Caco-2 (cell line): ENCODE data around the gene CTNND2. TPM values are rescaled to one million over a fixed set of nuclear protein-coding genes. Genes with fewer than 3 reads are reported as not detected.

Source experiments
- BruUV-seq: library from RNA; stranded (reverse); fragments of 400-500 nt; replicated peaks from 2 replicates; lab custom pipeline; 2021; lab: Mats Ljungman, UMichigan
- CTCF ChIA-PET: fragments of 300-600 bp; sonication (Branson Sonifier 250); formaldehyde crosslinking; loops from one replicate; lab custom pipeline; 2022; ENCODE audit warnings: antibody characterized with exemption; lab: Charles Lee
- POLR2A ChIA-PET: fragments of 300-600 bp; sonication (Branson Sonifier 250); formaldehyde crosslinking; loops from one replicate; lab custom pipeline; 2022; ENCODE audit warnings: antibody characterized with exemption; lab: Charles Lee
- DNase-seq, 2 experiments: peaks; one replicate each; pipeline versions ENCODE4 v3.0.0 to v3.0.0-alpha.2; 2020 to 2022
- H3K27me3 ChIP-seq: replicated peaks from 2 replicates; pipeline ENCODE4 v1.6.0; 2011; ENCODE audit warnings: low read length; ENCODE audit not compliant: control insufficient read depth, insufficient read depth
- H3K36me3 ChIP-seq: 2 replicates; pipeline ENCODE4 v1.5.1; 2011; ENCODE audit warnings: low read length; ENCODE audit not compliant: control insufficient read depth, insufficient read depth
- H3K4me1 ChIP-seq: fragments of 250-450 bp; sonication (Bioruptor Pico); 2 replicates; pipeline ENCODE4 v1.5.1; 2020; ENCODE audit warnings: mild to moderate bottlenecking
- H3K4me3 ChIP-seq: 2 replicates; pipeline ENCODE4 v1.5.1; 2011; ENCODE audit warnings: low read depth, mild to moderate bottlenecking, control low read depth, low read length
- H3K9me3 ChIP-seq: fragments of 250-450 bp; sonication (Bioruptor Pico); 2 replicates; pipeline ENCODE4 v1.5.1; 2020; ENCODE audit warnings: mild to moderate bottlenecking, moderate library complexity
- H3K27ac Mint-ChIP-seq: one replicate; pipeline ENCODE4 v1.8.0; 2022; ENCODE audit warnings: mixed read lengths; ENCODE audit not compliant: unreplicated experiment
- H3K27me3 Mint-ChIP-seq: one replicate; pipeline ENCODE4 v1.8.0; 2022; ENCODE audit warnings: mixed read lengths; ENCODE audit not compliant: insufficient read depth, unreplicated experiment
- H3K36me3 Mint-ChIP-seq: one replicate; pipeline ENCODE4 v1.8.0; 2022; ENCODE audit warnings: mild to moderate bottlenecking, mixed read lengths; ENCODE audit not compliant: insufficient read depth, unreplicated experiment
- H3K4me1 Mint-ChIP-seq: one replicate; pipeline ENCODE4 v1.8.0; 2022; ENCODE audit warnings: low read depth, mixed read lengths; ENCODE audit not compliant: unreplicated experiment
- H3K4me3 Mint-ChIP-seq: one replicate; pipeline ENCODE4 v1.8.0; 2022; ENCODE audit warnings: mild to moderate bottlenecking, moderate library complexity, mixed read lengths; ENCODE audit not compliant: unreplicated experiment
- H3K9me3 Mint-ChIP-seq: one replicate; pipeline ENCODE4 v1.8.0; 2022; ENCODE audit warnings: mixed read lengths; ENCODE audit not compliant: unreplicated experiment
- intact Hi-C: fragments of 100-400 bp; cut with micrococcal nuclease; formaldehyde crosslinking; loops from one replicate; pipeline ENCODE4 v1.10.0; 2022; ENCODE audit not compliant: unreplicated experiment
- total RNA-seq: library from RNA; stranded (reverse); gene quantifications from 2 replicates; pipeline ENCODE4 v1.2.3, GENCODE V29; 2022
- TF ChIP-seq, protein P1 (sequence below), 2 experiments: fragments of 200-600 bp in 1 of 2; IDR thresholded peaks; 1 replicate in 1 of 2; 2 replicates in 1 of 2; pipeline versions ENCODE4 v1.5.1 to v1.8.0; 2011 to 2022; ENCODE audit warnings: antibody characterized with exemption in 1 of 2, control low read depth in 1 of 2, inconsistent platforms in 1 of 2, low read depth in 1 of 2, low read length in 1 of 2, mild to moderate bottlenecking in 1 of 2, moderate library complexity in 1 of 2; ENCODE audit not compliant: insufficient read depth in 1 of 2, severe bottlenecking in 1 of 2, unreplicated experiment in 1 of 2

The CTNND2 gene
- total RNA-seq, 1 experiment from 2014 or later: 0.32 TPM

DNA sequence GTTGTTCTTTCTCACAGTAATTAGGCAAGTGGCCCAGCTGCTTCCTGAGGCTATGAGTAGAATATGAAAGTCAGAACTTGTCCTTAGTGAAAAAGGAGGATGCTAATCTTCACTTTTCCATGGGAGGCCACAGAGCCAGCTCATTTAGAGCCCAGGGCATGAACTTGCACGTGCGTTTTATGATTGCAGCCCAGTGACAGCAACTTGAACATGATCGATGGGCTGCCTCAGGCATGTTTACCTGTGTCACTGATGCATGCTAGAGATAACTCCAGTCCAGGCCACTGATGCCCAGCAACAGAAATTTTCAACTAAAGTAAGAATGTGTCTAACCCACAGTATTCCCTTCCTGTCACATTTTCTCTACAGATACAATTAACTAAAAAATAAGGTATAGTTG is 179.3 kb downstream of the CTNND2 start:
- no peaks in the 10 kb centered on the region for H3K4me1 ChIP-seq
- TF ChIP-seq, protein P1, sequence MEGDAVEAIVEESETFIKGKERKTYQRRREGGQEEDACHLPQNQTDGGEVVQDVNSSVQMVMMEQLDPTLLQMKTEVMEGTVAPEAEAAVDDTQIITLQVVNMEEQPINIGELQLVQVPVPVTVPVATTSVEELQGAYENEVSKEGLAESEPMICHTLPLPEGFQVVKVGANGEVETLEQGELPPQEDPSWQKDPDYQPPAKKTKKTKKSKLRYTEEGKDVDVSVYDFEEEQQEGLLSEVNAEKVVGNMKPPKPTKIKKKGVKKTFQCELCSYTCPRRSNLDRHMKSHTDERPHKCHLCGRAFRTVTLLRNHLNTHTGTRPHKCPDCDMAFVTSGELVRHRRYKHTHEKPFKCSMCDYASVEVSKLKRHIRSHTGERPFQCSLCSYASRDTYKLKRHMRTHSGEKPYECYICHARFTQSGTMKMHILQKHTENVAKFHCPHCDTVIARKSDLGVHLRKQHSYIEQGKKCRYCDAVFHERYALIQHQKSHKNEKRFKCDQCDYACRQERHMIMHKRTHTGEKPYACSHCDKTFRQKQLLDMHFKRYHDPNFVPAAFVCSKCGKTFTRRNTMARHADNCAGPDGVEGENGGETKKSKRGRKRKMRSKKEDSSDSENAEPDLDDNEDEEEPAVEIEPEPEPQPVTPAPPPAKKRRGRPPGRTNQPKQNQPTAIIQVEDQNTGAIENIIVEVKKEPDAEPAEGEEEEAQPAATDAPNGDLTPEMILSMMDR (IDR thresholded peaks at IDR 0.05; ENCODE audit: insufficient read depth in 1 of 2, low read depth in 1 of 2, low read length in 1 of 2, severe bottlenecking in 1 of 2, unreplicated experiment in 1 of 2): no peak
- no peaks in the 10 kb centered on the region for H3K27me3 Mint-ChIP-seq
- DNase-seq: peak; percentile 56 to 67
- no peaks in the 10 kb centered on the region for H3K9me3 Mint-ChIP-seq
- POLR2A ChIA-PET: no interaction called here
- no peaks in the 10 kb centered on the region for H3K4me1 Mint-ChIP-seq
- intact Hi-C loops: no loop called here
- CTCF ChIA-PET: no interaction called here
- H3K9me3 ChIP-seq: no peaks in the 10 kb centered on the region
- H3K36me3 Mint-ChIP-seq: no peaks in the 10 kb centered on the region
- no peaks in the 10 kb centered on the region for H3K36me3 ChIP-seq
- no peak overlapping the region for H3K4me3 ChIP-seq
- no peak overlapping the region for H3K27ac Mint-ChIP-seq
- H3K27me3 ChIP-seq: no peaks in the 10 kb centered on the region
- no TSS peak for BruUV-seq
- no peak overlapping the region for H3K4me3 Mint-ChIP-seq

DNA sequence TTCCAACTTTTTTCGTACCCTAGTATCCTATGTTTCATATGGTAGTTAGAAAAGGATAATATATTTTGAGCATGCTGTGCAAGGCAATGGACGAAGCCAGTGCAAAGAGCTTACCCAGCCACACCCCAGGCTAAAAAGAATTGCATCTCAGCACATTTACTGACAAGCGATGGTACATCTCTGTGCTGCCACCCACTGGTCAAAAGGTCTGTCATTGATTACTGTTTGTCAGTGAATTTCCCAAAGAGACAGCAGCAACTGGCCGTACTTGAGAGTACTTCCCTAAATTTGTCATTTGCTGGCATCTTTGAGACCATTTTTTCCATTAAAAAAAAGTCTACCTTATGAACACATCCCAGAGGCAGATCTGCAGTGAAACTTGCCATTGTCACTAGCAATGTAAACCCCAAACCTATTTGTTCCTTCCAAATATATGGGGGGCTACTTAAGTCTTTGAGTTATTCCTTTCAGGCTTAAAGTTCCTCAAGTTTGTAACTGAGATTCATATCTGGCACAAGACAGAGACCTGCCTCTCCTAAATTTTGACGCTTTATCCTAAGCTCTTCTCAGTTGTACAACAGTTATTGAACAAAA is 184.3 kb downstream of the CTNND2 start:
- ChIA-PET CTCF (interaction anchor here (0.6 to 0.7 kb wide), 4 partner anchors 233 to 1060 kb away, joined by 3 to 4 read pairs (median 3); no protein-coding TSS in a partner anchor), POLR2A (no interaction called here)
- no TSS peak for BruUV-seq
- peak; percentile 72 to 78 for DNase-seq
- H3K36me3 Mint-ChIP-seq: no peaks in the 10 kb centered on the region
- no peaks in the 10 kb centered on the region for H3K9me3 Mint-ChIP-seq
- TF ChIP-seq, protein P1 (IDR thresholded peaks at IDR 0.05; ENCODE audit: insufficient read depth in 1 of 2, low read depth in 1 of 2, low read length in 1 of 2, severe bottlenecking in 1 of 2, unreplicated experiment in 1 of 2): peak; percentile 64 to 69
- H3K4me1 ChIP-seq: no peaks in the 10 kb centered on the region
- no peaks in the 10 kb centered on the region for H3K4me1 Mint-ChIP-seq
- H3K27me3 Mint-ChIP-seq: no peaks in the 10 kb centered on the region
- H3K9me3 ChIP-seq: no peaks in the 10 kb centered on the region
- no peak overlapping the region for H3K4me3 ChIP-seq
- no peaks in the 10 kb centered on the region for H3K27me3 ChIP-seq
- no peaks in the 10 kb centered on the region for H3K36me3 ChIP-seq
- H3K4me3 Mint-ChIP-seq: no peak overlapping the region
- no peak overlapping the region for H3K27ac Mint-ChIP-seq
- intact Hi-C loops: loop anchor here (1.0 to 10.0 kb wide), 3 partner anchors 123 to 453 kb away; no protein-coding TSS in a partner anchor

DNA sequence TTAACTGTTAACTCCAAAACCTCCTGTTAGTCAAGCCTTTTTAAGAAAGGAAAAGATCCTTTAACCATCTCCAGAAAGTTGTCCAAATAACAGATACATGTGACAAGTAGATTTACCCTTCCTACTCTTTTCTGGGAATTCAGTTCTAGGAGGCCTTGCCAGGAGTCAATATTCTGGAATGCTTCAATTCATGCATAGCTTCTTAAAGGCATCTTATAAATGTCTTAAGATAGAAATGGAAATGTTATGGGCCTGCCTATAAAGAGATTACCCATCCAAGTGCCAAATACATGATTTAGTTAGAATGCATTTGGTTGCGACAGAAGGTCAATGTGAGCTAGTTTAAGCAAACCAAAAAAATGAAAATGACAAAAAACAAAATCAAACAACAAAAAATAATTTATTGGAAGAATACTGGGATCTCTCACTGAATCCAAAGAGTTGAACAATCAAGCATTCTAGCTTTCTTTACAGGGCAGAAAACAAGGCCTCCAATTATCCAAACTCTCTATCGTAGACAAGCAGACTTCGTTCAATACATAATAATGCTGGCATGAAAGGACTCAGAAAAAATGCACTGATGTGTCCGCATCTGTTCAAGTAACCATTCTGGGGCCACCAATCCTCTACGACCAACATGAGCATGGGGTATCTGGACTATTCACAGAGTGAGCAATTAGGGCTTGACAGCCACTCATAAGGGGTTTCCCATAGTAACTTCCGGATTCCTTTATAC is 188.6 kb downstream of the CTNND2 start:
- CTCF ChIA-PET: no interaction called here

More for the DNA sequence above, 188.6 kb downstream of the CTNND2 start:
- Mint-ChIP-seq H3K27me3 (no peaks in the 10 kb centered on the region), H3K4me3 (no peak overlapping the region), H3K27ac (no peak overlapping the region), H3K4me1 (no peaks in the 10 kb centered on the region), H3K36me3 (no peaks in the 10 kb centered on the region), H3K9me3 (no peaks in the 10 kb centered on the region)
- intact Hi-C loops: loop anchor here (5.0 to 10.0 kb wide), 2 partner anchors 118 to 221 kb away; no protein-coding TSS in a partner anchor
- Histone ChIP-seq H3K27me3 (no peaks in the 10 kb centered on the region), H3K4me1 (no peaks in the 10 kb centered on the region), H3K9me3 (no peaks in the 10 kb centered on the region), H3K4me3 (no peak overlapping the region), H3K36me3 (no peaks in the 10 kb centered on the region)
- no TSS peak for BruUV-seq
- DNase-seq: no peak
- POLR2A ChIA-PET: no interaction called here
- TF ChIP-seq, protein P1 (IDR thresholded peaks at IDR 0.05; ENCODE audit: insufficient read depth in 1 of 2, low read depth in 1 of 2, low read length in 1 of 2, severe bottlenecking in 1 of 2, unreplicated experiment in 1 of 2): no peak
